Pancreas (tissue), 10 donors: ENCODE results near the gene TNFRSF12A. TPM values are rescaled to one million over a fixed set of nuclear protein-coding genes. Genes with fewer than 3 reads are reported as not detected.

Experiments used
- ATAC-seq, 4 donors: fragments of 200-7000 bp; cut with Tn5 transposase; one replicate each; pipeline versions ENCODE4 v1.8.0 to v1.9.1; 2020; ENCODE audit warnings: mild to moderate bottlenecking in 4 of 4, moderate library complexity in 4 of 4
- DNase-seq, 6 donors: peaks; one replicate each; pipeline ENCODE4 v3.0.0-alpha.2; 2020
- FAIRE-seq: peaks from 2 replicates; lab custom pipeline; 2012; peaks lifted over from hg19 to GRCh38; lab: Jason Lieb, UNC
- H3K27ac ChIP-seq, 4 donors: fragments of 200-600 bp; sonication (generic); 1 replicate in 3 of 4; 2 replicates in 1 of 4; pipeline versions ENCODE4 v1.5.0 to v1.8.0; 2020
- H3K27me3 ChIP-seq, 4 donors: fragments of 200-600 bp; one replicate each; pipeline ENCODE4 v1.8.0; 2021
- H3K36me3 ChIP-seq, 3 donors: fragments of 200-600 bp; sonication (generic) in 1 of 3; one replicate each; pipeline versions ENCODE4 v1.5.0 to v1.8.0; 2020 to 2021
- H3K4me1 ChIP-seq, 3 donors: fragments of 200-600 bp; one replicate each; pipeline ENCODE4 v1.8.0; 2021
- H3K4me3 ChIP-seq, 4 donors: fragments of 200-600 bp; sonication (generic) in 2 of 4; one replicate each; pipeline versions ENCODE4 v1.5.0 to v1.8.0; 2020 to 2021
- H3K9me3 ChIP-seq, 4 donors: fragments of 200-600 bp; one replicate each; pipeline ENCODE4 v1.8.0; 2021
- CTCF ChIP-seq, 4 donors: fragments of 200-600 bp; sonication (generic) in 3 of 4; IDR thresholded peaks; one replicate each; pipeline versions ENCODE4 v1.5.0 to v1.8.0; 2021; ENCODE audit warnings: antibody characterized with exemption in 4 of 4
- WGBS, 2 donors: extraction: QIAGEN DNeasy Blood & Tissue Kit; methylation state at CpG; one replicate each; pipeline ENCODE4 v1.1.7; 2013; 5-methylcytosine and 5-hydroxymethylcytosine counted together
- intact Hi-C, 3 donors: fragments of 100-400 bp; cut with DNase I; formaldehyde crosslinking; loops; one replicate each; pipeline versions ENCODE4 v1.11.1 to v1.14.2; 2022
- polyA plus RNA-seq, 2 donors: library from polyadenylated mRNA; stranded (reverse); fragments of 200-250 nt; gene quantifications; one replicate each; pipeline ENCODE4 v1.2.3, GENCODE V29; 2013
- total RNA-seq, 6 donors: library from RNA; stranded (reverse); fragmentation: NEBNext Ultra II Directional in 4 of 6; extraction: Animal tissue kit (Norgen Biotek cat#: 25700) in 4 of 6; gene quantifications; one replicate each; pipeline versions ENCODE4 v1.2.1 to v1.2.4, GENCODE V29; 2021 to 2023
- donor health status: healthy with polysubstance abuse.
- donor health status: DM: no; HTN: no; CAD: no; lungs with moderate emphysema.
- donor health status: DM: no; HTN: no; CAD: no.
- donor health status: control.
- donor health status: control.
- donor health status: Bipolar disorder and iron deficiency.
- donor health status: DM: yes; HTN: yes; CAD: no.
- donor health status: DM: no; HTN: no; CAD: no.
- donor health status: DM: no; HTN: no; CAD: no.
- donor health status: DM: yes; HTN: yes; CAD: no.

TNFRSF12A gene
- total and polyA plus RNA-seq, 8 donors, result 26.8 to 185 (median 77.4) TPM

GRCh38 chr16:2980227-2981176 lies 39.7 kb upstream of the TNFRSF12A start, which contains the start of gene PKMYT1:
PKMYT1 (minus strand) TSS chr16:2980446; CDS start chr16:2979657, 789 bp downstream.
- peak within 1 kb of the TSS; percentile 79 to 88 (median 84) for H3K27ac ChIP-seq
- H3K9me3 ChIP-seq, result no peaks in the 10 kb centered on the region
- peak within 1 kb of the TSS; percentile 42 to 79 (median 71) for H3K4me3 ChIP-seq
- no peak for FAIRE-seq
- intact Hi-C loops, result loop anchor here in 1 of 3 donors (5.0 kb wide), 1 partner anchor 58 kb away; no protein-coding TSS in a partner anchor
- peak; percentile 84 to 92 (median 90) for ATAC-seq
- no peaks in the 10 kb centered on the region for H3K36me3 ChIP-seq
- H3K27me3 ChIP-seq, result no peaks in the 10 kb centered on the region
- 6 to 8% methylated on average over 54 to 91 of the region's 91 CpGs for WGBS, 2 donors
- DNase-seq, result peak; percentile 87 to 99 (median 94)
- TF ChIP-seq CTCF (IDR thresholded peaks at IDR 0.05), result no peak
- peaks cover 23 to 54% (median 30%) of the 10 kb centered on the region in 3 donors for H3K4me1 ChIP-seq

GRCh38 chr16:2981177-2981898 lies 38.8 kb upstream of the TNFRSF12A start:
- no peaks in the 10 kb centered on the region for H3K9me3 ChIP-seq
- H3K27me3 ChIP-seq, result no peaks in the 10 kb centered on the region
- peaks cover 31 to 62% (median 31%) of the 10 kb centered on the region in 3 donors for H3K4me1 ChIP-seq
- no peak for TF ChIP-seq CTCF (IDR thresholded peaks at IDR 0.05)
- ATAC-seq (no peak), DNase-seq (peak in 2 of 6 donors; percentile 40 to 51), FAIRE-seq (no peak)
- H3K4me3 ChIP-seq, result peak overlapping the region in 2 of 4 donors; percentile 73 to 79
- no peak overlapping the region for H3K27ac ChIP-seq
- intact Hi-C loops, result loop anchor here in 1 of 3 donors (5.0 kb wide), 1 partner anchor 59 kb away; no protein-coding TSS in a partner anchor
- WGBS, 2 donors, result 54 to 60% methylated on average over 33 of the region's 33 CpGs
- H3K36me3 ChIP-seq, result no peaks in the 10 kb centered on the region

- H3K4me3 ChIP-seq, result no peak overlapping the region
- H3K4me1 ChIP-seq, result peaks cover 26 to 59% (median 27%) of the 10 kb centered on the region in 3 donors
- no peaks in the 10 kb centered on the region for H3K27me3 ChIP-seq
- intact Hi-C loops, result loop anchor here in 1 of 3 donors (5.0 kb wide), 1 partner anchor 60 kb away; no protein-coding TSS in a partner anchor
- ATAC-seq (no peak), DNase-seq (peak in 2 of 6 donors; percentile 41 to 55), FAIRE-seq (no peak)
- no peaks in the 10 kb centered on the region for H3K9me3 ChIP-seq
- no peak for TF ChIP-seq CTCF (IDR thresholded peaks at IDR 0.05)
- 76 to 79% methylated on average over 4 of the region's 4 CpGs for WGBS, 2 donors
- no peaks in the 10 kb centered on the region for H3K36me3 ChIP-seq
- no peak overlapping the region for H3K27ac ChIP-seq
Observed at GRCh38 chr16:2981899-2982250, 38.3 kb upstream of the TNFRSF12A start.

GRCh38 chr16:2982402-2982801 lies 37.8 kb upstream of the TNFRSF12A start:
- H3K4me1 ChIP-seq, result peaks cover 22 to 54% (median 22%) of the 10 kb centered on the region in 3 donors
- DNase-seq (no peak), FAIRE-seq (no peak), ATAC-seq (no peak)
- TF ChIP-seq CTCF (IDR thresholded peaks at IDR 0.05), result no peak
- H3K36me3 ChIP-seq, result no peaks in the 10 kb centered on the region
- intact Hi-C loops, result loop anchor here in 1 of 3 donors (5.0 kb wide), 1 partner anchor 60 kb away; no protein-coding TSS in a partner anchor
- H3K27ac ChIP-seq, result no peak overlapping the region
- H3K4me3 ChIP-seq, result no peak overlapping the region
- WGBS, 2 donors, result 85 to 86% methylated on average over 5 of the region's 5 CpGs
- no peaks in the 10 kb centered on the region for H3K27me3 ChIP-seq
- no peaks in the 10 kb centered on the region for H3K9me3 ChIP-seq
